Fibroblast of lung (primary cell): Measurements from ENCODE around the gene TACC2. TPM values are rescaled to one million over a fixed set of nuclear protein-coding genes. Genes with fewer than 3 reads are reported as not detected.
A peak's percentile ranks its signal among the peaks of the same experiment; 100 is the strongest.

Experiments
- DNase-seq, 2 donors: peaks; one replicate each; pipeline versions ENCODE4 v3.0.0 to v3.0.0-alpha.2; 2010; ENCODE audit warnings: low read depth in 2 of 2
- H2AFZ ChIP-seq: 2 replicates; pipeline ENCODE4 v1.5.1; 2012; ENCODE audit warnings: low read length, control low read depth, inconsistent platforms
- H3K27ac ChIP-seq: 2 replicates; pipeline ENCODE4 v1.5.1; 2011; ENCODE audit warnings: low read length, control low read depth; ENCODE audit not compliant: insufficient read depth
- H3K27me3 ChIP-seq: 2 replicates; pipeline ENCODE4 v1.5.1; 2011; ENCODE audit warnings: mild to moderate bottlenecking, low read length; ENCODE audit not compliant: control insufficient read depth, insufficient read depth
- H3K36me3 ChIP-seq: 2 replicates; pipeline ENCODE4 v1.5.1; 2011; ENCODE audit warnings: low read length; ENCODE audit not compliant: control insufficient read depth, insufficient read depth
- H3K4me1 ChIP-seq: 2 replicates; pipeline ENCODE4 v1.5.1; 2011; ENCODE audit warnings: low read length; ENCODE audit not compliant: control insufficient read depth, insufficient read depth; ENCODE audit errors: extremely low read depth
- H3K4me2 ChIP-seq: 2 replicates; pipeline ENCODE4 v1.5.1; 2011; ENCODE audit warnings: low read length, control low read depth; ENCODE audit not compliant: insufficient read depth; ENCODE audit errors: extremely low read depth
- H3K4me3 ChIP-seq, 4 experiments: fragments of 200-600 bp in 1 of 4; sonication (generic) in 1 of 4; replicated peaks in 1 of 4; 2 replicates each; pipeline ENCODE4 v1.5.1; 2011 to 2016; ENCODE audit warnings: low read length in 4 of 4, low read depth in 3 of 4, mild to moderate bottlenecking in 3 of 4, control low read depth in 2 of 4, inconsistent platforms in 1 of 4, mixed read lengths in 1 of 4; ENCODE audit not compliant: insufficient read depth in 1 of 4; ENCODE audit errors: control extremely low read depth in 1 of 4
- H3K79me2 ChIP-seq: 2 replicates; pipeline ENCODE4 v1.5.1; 2012; ENCODE audit warnings: mild to moderate bottlenecking, low read length, inconsistent platforms; ENCODE audit not compliant: control insufficient read depth, insufficient read depth
- H3K9ac ChIP-seq: 2 replicates; pipeline ENCODE4 v1.5.1; 2011; ENCODE audit warnings: mild to moderate bottlenecking, low read length, control low read depth; ENCODE audit not compliant: insufficient read depth
- H3K9me3 ChIP-seq: 2 replicates; pipeline ENCODE4 v1.5.1; 2012; ENCODE audit warnings: low read depth, low read length; ENCODE audit not compliant: control insufficient read depth, insufficient read depth
- H4K20me1 ChIP-seq: 2 replicates; pipeline ENCODE4 v1.5.1; 2011; ENCODE audit warnings: low read length; ENCODE audit not compliant: control insufficient read depth, insufficient read depth; ENCODE audit errors: extremely low read depth
- EZH2 ChIP-seq: IDR thresholded peaks from 2 replicates; pipeline ENCODE4 v1.5.1; 2012; ENCODE audit warnings: low read length, control low read depth, mild to moderate bottlenecking; ENCODE audit errors: missing control alignments
- polyA plus RNA-seq, 2 donors: library from polyadenylated mRNA; depleted of rRNA in 1 of 2; stranded (reverse) in 1 of 2; unstranded in 1 of 2; fragments of >200 nt; gene quantifications; 2 replicates each; pipeline ENCODE4 v1.2.1, GENCODE V29; 2011 to 2012; ENCODE audit warnings: missing spikeins in 1 of 2
- total RNA-seq: library from RNA; depleted of rRNA; stranded (reverse); fragments of >200 nt; gene quantifications from 2 replicates; pipeline ENCODE4 v1.2.1, GENCODE V29; 2014
- TF ChIP-seq, protein P1 (sequence below), 2 donors: IDR thresholded peaks in 1 of 2; conservative IDR thresholded peaks in 1 of 2; 1 replicate in 1 of 2; 2 replicates in 1 of 2; pipeline ENCODE4 v1.5.1; 2011 to 2012; ENCODE audit warnings: low read length in 2 of 2, control low read depth in 1 of 2, inconsistent platforms in 1 of 2, low read depth in 1 of 2, mild to moderate bottlenecking in 1 of 2

The TACC2 gene
- total and polyA plus RNA-seq, 2 donors (not counting 1 experiment from before 2014, with no cell fraction given) = 7.6 to 13.0 TPM

DNA sequence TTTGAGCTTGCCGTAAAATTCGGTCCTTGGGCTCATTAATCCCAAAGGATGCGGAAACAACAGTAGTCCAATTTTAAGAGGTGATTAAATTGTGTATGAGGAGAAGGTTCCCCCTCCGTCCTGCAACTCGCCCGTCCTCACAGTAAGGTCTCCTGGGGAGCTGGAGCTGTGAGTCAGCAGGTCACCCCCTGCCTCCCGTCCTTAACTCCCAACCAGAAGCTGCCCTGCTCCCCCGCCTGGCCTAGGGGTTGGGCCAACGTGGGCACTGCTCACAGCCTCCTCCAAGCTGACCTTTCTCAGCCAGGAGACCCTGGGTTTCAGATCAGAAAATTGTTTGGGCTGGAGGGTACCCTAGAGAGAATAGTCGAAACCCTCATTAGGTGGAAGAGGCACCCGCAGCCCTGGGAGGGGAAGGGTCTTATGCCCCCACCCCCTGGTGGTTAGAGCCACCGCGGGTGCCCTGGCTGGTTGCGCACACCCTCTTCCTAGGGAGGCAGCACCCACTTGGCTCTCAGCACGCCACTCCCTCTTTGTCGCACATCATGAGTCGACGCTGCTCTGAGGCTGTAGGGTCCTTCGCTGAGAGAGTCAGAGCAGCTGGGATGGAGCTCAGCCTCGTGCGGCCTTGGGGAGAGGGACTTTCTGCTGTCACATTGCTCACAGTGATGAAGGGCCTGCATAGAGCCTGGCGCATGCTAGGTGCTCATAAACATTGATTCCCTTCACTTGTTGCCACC, 131.2 kb downstream of the TACC2 start:
- H3K9ac ChIP-seq = no peak overlapping the region
- H3K4me3 ChIP-seq = no peak overlapping the region
- no peak overlapping the region for H2AFZ ChIP-seq
- H3K36me3 ChIP-seq = no peaks in the 10 kb centered on the region
- H3K27me3 ChIP-seq = no peaks in the 10 kb centered on the region
- H3K79me2 ChIP-seq = peaks cover 41% of the 10 kb centered on the region
- H4K20me1 ChIP-seq = no peaks in the 10 kb centered on the region
- no peak overlapping the region for H3K27ac ChIP-seq
- TF ChIP-seq, protein P1, sequence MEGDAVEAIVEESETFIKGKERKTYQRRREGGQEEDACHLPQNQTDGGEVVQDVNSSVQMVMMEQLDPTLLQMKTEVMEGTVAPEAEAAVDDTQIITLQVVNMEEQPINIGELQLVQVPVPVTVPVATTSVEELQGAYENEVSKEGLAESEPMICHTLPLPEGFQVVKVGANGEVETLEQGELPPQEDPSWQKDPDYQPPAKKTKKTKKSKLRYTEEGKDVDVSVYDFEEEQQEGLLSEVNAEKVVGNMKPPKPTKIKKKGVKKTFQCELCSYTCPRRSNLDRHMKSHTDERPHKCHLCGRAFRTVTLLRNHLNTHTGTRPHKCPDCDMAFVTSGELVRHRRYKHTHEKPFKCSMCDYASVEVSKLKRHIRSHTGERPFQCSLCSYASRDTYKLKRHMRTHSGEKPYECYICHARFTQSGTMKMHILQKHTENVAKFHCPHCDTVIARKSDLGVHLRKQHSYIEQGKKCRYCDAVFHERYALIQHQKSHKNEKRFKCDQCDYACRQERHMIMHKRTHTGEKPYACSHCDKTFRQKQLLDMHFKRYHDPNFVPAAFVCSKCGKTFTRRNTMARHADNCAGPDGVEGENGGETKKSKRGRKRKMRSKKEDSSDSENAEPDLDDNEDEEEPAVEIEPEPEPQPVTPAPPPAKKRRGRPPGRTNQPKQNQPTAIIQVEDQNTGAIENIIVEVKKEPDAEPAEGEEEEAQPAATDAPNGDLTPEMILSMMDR (conservative IDR thresholded peaks at IDR 0.05 in 1 of 2, IDR thresholded peaks at IDR 0.05 in 1 of 2; ENCODE audit: low read depth in 1 of 2, low read length in 2 of 2) = no peak
- no peak for TF ChIP-seq EZH2
- no peak for DNase-seq
- H3K4me1 ChIP-seq = peaks cover 9% of the 10 kb centered on the region
- no peaks in the 10 kb centered on the region for H3K9me3 ChIP-seq
- no peak overlapping the region for H3K4me2 ChIP-seq

GRCh38 chr10:122121059-122121458, 132.1 kb downstream of the TACC2 start:
- peaks cover 33% of the 10 kb centered on the region for H3K79me2 ChIP-seq

DNA sequence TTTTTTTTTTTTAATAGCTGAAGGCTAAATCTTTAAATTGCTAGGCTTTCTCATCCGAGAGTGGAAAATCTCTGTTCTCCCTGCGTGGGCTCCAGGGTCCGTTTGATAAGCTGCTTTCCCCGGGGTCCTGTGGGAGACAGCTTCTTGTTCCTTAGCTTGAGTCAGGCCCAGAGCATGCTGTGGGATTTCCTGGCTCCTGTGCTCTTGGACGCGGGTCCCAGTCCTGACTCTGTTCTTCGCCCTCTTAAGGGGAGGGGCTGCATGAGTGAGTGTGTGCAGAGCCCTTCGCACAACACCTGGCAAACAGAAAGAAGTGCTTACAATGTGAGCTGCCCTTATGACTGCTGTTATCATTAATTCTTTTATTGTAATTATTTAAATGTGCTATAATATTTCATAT, 133.5 kb downstream of the TACC2 start:
- peak in 1 of 2 donors; percentile 60 for DNase-seq
- Histone ChIP-seq H4K20me1 (no peaks in the 10 kb centered on the region), H3K79me2 (peaks cover 25% of the 10 kb centered on the region), H3K4me2 (no peak overlapping the region), H3K4me1 (peaks cover 4% of the 10 kb centered on the region), H3K27me3 (no peaks in the 10 kb centered on the region), H3K27ac (no peak overlapping the region), H3K4me3 (no peak overlapping the region), H3K9me3 (no peaks in the 10 kb centered on the region), H2AFZ (no peak overlapping the region), H3K36me3 (no peaks in the 10 kb centered on the region), H3K9ac (no peak overlapping the region)
- TF ChIP-seq EZH2 = no peak
- TF ChIP-seq, protein P1 (conservative IDR thresholded peaks at IDR 0.05 in 1 of 2, IDR thresholded peaks at IDR 0.05 in 1 of 2; ENCODE audit: low read depth in 1 of 2, low read length in 2 of 2) = no peak

More at GRCh38 chr10:122121059-122121458, 132.1 kb downstream of the TACC2 start:
- no peak overlapping the region for H3K9ac ChIP-seq
- H3K4me2 ChIP-seq = no peak overlapping the region
- TF ChIP-seq EZH2 = no peak
- TF ChIP-seq, protein P1 (conservative IDR thresholded peaks at IDR 0.05 in 1 of 2, IDR thresholded peaks at IDR 0.05 in 1 of 2; ENCODE audit: low read depth in 1 of 2, low read length in 2 of 2) = no peak
- no peaks in the 10 kb centered on the region for H3K27me3 ChIP-seq
- no peaks in the 10 kb centered on the region for H3K36me3 ChIP-seq
- H3K9me3 ChIP-seq = no peaks in the 10 kb centered on the region
- H2AFZ ChIP-seq = no peak overlapping the region
- H3K4me1 ChIP-seq = peaks cover 3% of the 10 kb centered on the region
- DNase-seq = no peak
- H3K27ac ChIP-seq = no peak overlapping the region
- no peak overlapping the region for H3K4me3 ChIP-seq
- no peaks in the 10 kb centered on the region for H4K20me1 ChIP-seq
